Mucosa of descending colon (tissue), 3 donors: ENCODE results near the gene C2orf78. TPM values are rescaled to one million over a fixed set of nuclear protein-coding genes. Genes with fewer than 3 reads are reported as not detected.
"Not testable (repeated sequence)": the region's sequence is repeated elsewhere in the genome, so short reads cannot be mapped to it uniquely, and the experiment has no call there.

Source experiments
- ATAC-seq: fragments of 200-7000 bp; cut with Tn5 transposase; one replicate; pipeline ENCODE4 v1.9.1; 2020; ENCODE audit warnings: mild to moderate bottlenecking, moderate library complexity
- DNase-seq, 3 donors: peaks; one replicate each; pipeline ENCODE4 v3.0.0-alpha.2; 2020
- H3K36me3 ChIP-seq: fragments of 200-600 bp; one replicate; pipeline ENCODE4 v1.8.0; 2021; ENCODE audit warnings: low read depth, mild to moderate bottlenecking
- H3K4me1 ChIP-seq: fragments of 200-600 bp; one replicate; pipeline ENCODE4 v1.8.0; 2021; ENCODE audit warnings: low read depth, mild to moderate bottlenecking
- H3K4me3 ChIP-seq: fragments of 200-600 bp; one replicate; pipeline ENCODE4 v1.8.0; 2021; ENCODE audit warnings: mild to moderate bottlenecking
- H3K9me3 ChIP-seq: fragments of 200-600 bp; one replicate; pipeline ENCODE4 v1.8.0; 2021; ENCODE audit warnings: mild to moderate bottlenecking
- intact Hi-C, 2 donors: fragments of 100-400 bp; cut with DNase I in 1 of 2; cut with micrococcal nuclease in 1 of 2; formaldehyde crosslinking; loops; one replicate each; pipeline versions ENCODE4 v1.11.0 to v1.11.1; 2022; cut with DNase I, micrococcal nuclease
- total RNA-seq, 3 donors: library from RNA; stranded (reverse); fragmentation: NEBNext Ultra II Directional in 2 of 3; extraction: Animal tissue kit (Norgen Biotek cat#: 25700) in 2 of 3; gene quantifications; one replicate each; pipeline versions ENCODE4 v1.2.1 to v1.2.4, GENCODE V29; 2021 to 2023
- TF ChIP-seq, protein P1 (sequence below): fragments of 200-600 bp; IDR thresholded peaks from one replicate; pipeline ENCODE4 v1.8.0; 2022; ENCODE audit warnings: antibody characterized with exemption, mild to moderate bottlenecking
- donor health status: DM: no; HTN: no; CAD: no; lungs with moderate emphysema.
- donor health status: DM: no; HTN: no; CAD: no.
- donor health status: DM: no; HTN: yes; CAD: no.

C2orf78 gene
- total RNA-seq, 3 donors from 2014 or later, result not detected

GRCh38 chr2:73776381-73776780, 7.6 kb upstream of the C2orf78 start:
- TF ChIP-seq, protein P1, sequence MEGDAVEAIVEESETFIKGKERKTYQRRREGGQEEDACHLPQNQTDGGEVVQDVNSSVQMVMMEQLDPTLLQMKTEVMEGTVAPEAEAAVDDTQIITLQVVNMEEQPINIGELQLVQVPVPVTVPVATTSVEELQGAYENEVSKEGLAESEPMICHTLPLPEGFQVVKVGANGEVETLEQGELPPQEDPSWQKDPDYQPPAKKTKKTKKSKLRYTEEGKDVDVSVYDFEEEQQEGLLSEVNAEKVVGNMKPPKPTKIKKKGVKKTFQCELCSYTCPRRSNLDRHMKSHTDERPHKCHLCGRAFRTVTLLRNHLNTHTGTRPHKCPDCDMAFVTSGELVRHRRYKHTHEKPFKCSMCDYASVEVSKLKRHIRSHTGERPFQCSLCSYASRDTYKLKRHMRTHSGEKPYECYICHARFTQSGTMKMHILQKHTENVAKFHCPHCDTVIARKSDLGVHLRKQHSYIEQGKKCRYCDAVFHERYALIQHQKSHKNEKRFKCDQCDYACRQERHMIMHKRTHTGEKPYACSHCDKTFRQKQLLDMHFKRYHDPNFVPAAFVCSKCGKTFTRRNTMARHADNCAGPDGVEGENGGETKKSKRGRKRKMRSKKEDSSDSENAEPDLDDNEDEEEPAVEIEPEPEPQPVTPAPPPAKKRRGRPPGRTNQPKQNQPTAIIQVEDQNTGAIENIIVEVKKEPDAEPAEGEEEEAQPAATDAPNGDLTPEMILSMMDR, result no peak
- intact Hi-C loops, result no loop called here
- no peaks in the 10 kb centered on the region for H3K36me3 ChIP-seq
- H3K4me3 ChIP-seq, result no peak overlapping the region
- no peaks in the 10 kb centered on the region for H3K9me3 ChIP-seq
- DNase-seq, result no peak
- peaks cover 9% of the 10 kb centered on the region for H3K4me1 ChIP-seq
- ATAC-seq, result no peak

DNA sequence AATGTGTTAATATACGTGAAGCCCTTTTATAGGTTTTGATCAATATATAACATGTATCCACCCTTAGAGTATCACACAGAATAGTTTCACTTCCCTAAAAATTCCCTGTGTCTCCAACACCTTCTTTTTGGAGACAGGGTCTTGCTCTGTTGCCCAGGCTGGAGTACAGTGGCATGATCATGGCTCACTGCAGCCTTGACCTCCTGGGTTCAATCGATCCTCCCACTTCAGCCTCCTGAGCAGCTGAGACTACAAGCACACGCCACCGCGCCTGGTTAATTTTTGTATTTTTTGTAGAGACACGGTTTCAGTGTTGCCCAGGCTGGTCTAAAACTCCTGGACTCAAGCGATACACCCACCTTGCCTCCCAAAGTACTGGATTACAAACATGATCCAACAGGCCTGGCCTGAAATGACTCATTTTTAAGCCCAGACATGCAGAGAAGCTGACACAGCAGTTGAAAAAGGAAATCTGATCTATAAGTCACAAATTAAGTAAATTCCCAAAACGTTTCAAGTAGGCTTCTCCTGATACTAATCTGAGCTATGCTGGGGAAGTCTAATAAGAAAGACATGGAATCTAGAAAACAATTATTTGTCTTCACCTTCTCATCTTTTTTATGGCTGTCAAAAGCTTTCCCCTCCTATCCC, 7.0 kb upstream of the C2orf78 start:
- peaks cover 9% of the 10 kb centered on the region for H3K4me1 ChIP-seq
- no peaks in the 10 kb centered on the region for H3K36me3 ChIP-seq
- H3K9me3 ChIP-seq, result no peaks in the 10 kb centered on the region
- TF ChIP-seq, protein P1, result no peak
- ATAC-seq (no peak), DNase-seq (no peak)
- intact Hi-C loops, result no loop called here
- no peak overlapping the region for H3K4me3 ChIP-seq

GRCh38 chr2:73778867-73779466, 5.0 kb upstream of the C2orf78 start:
- intact Hi-C loops, result not testable (repeated sequence)

GRCh38 chr2:73779467-73780236, 4.3 kb upstream of the C2orf78 start, which contains the start of gene DUSP11:
DUSP11 (minus strand) TSS chr2:73780103; CDS start chr2:73779974, 129 bp downstream.
- Histone ChIP-seq H3K9me3 (no peaks in the 10 kb centered on the region), H3K36me3 (no peaks in the 10 kb centered on the region), H3K4me1 (peaks cover 9% of the 10 kb centered on the region), H3K4me3 (peak within 1 kb of the TSS; percentile 56)
- peak; percentile 95 to 100 (median 99) for DNase-seq
- ATAC-seq, result peak; percentile 100
- TF ChIP-seq, protein P1, result peak; percentile 92
- intact Hi-C loops, result no loop called here

More at GRCh38 chr2:73778867-73779466, 5.0 kb upstream of the C2orf78 start:
- H3K4me3 ChIP-seq, result peak overlapping the region; percentile 56
- not testable (repeated sequence) for ATAC-seq, H3K9me3 ChIP-seq, H3K36me3 ChIP-seq, DNase-seq, H3K4me1 ChIP-seq

DNA sequence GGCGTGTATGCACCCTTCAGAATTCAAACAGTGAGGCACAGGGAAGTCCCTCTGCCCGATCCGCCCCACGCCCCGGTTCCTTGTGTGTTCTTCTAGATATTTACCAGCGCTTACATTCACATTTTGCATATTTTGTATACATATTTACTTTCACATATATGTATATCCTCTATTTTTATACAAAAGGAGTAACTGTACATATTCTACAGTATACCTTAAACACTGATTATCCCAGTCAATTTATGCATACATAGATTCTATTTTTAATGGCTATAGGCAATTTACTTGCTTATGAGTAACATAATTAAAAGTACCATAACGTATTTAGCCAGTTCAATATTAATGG, 3.8 kb upstream of the C2orf78 start:
- ATAC-seq, result no peak
- Histone ChIP-seq H3K4me1 (peaks cover 9% of the 10 kb centered on the region), H3K4me3 (peak overlapping the region; percentile 56), H3K9me3 (no peaks in the 10 kb centered on the region), H3K36me3 (no peaks in the 10 kb centered on the region)
- intact Hi-C loops, result no loop called here
- TF ChIP-seq, protein P1, result no peak
- no peak for DNase-seq

- intact Hi-C loops, H3K9me3 ChIP-seq, H3K36me3 ChIP-seq, ATAC-seq, H3K4me3 ChIP-seq, DNase-seq, H3K4me1 ChIP-seq: not testable (repeated sequence)
These were observed 581 bp upstream of the C2orf78 start for GRCh38 chr2:73783402-73783801.
